ENCODE measurements around the gene PRKAG1. TPM values are rescaled to one million over a fixed set of nuclear protein-coding genes. Genes with fewer than 3 reads are reported as not detected.

Gene PRKAG1
- total and polyA plus RNA-seq, 10 of the 15 experiments (the other 5 are each of a cell fraction or from before 2014, with no cell fraction given): 44.5 to 91.6 (median 60.9) TPM

- TF ChIP-seq E2F8 (IDR thresholded peaks at IDR 0.05; ENCODE audit: low read depth, partially characterized antibody) (no peak), CBFB (IDR thresholded peaks at IDR 0.05; ENCODE audit: low read depth) (no peak), WRNIP1 (IDR thresholded peaks at IDR 0.05; ENCODE audit: borderline replicate concordance, low read depth, low read length) (no peak), TBL1XR1 (IDR thresholded peaks at IDR 0.05; ENCODE audit: low read depth, low read length) (no peak)
Observed at GRCh38 chr12:49041881-49042484, 23.4 kb upstream of the PRKAG1 start (continued).

GRCh38 chr12:49041036-49041880 is 22.7 kb upstream of the PRKAG1 start:
- 97% methylated on average over 18 of the region's 31 CpGs for WGBS (ENCODE audit: insufficient coverage, insufficient replicate concordance, low lambda C conversion rate, missing lambda C conversion rate)
- H3K27me3 ChIP-seq (replicated peaks in 1 of 2; ENCODE audit: control insufficient read depth in 2 of 2, insufficient read depth in 2 of 2, low read length in 1 of 2): no peaks in the 10 kb centered on the region
- in situ Hi-C loops (cut with MboI) (no loop called here), intact Hi-C loops (cut with micrococcal nuclease; ENCODE audit: unreplicated experiment) (no loop called here)
- no peaks in the 10 kb centered on the region for H4K20me1 ChIP-seq (ENCODE audit: control insufficient read depth, insufficient read depth)
- no peak overlapping the region for H2AFZ ChIP-seq (ENCODE audit: control insufficient read depth, low read depth, low read length)
- ChIA-PET POLR2A (no interaction called here), CTCF (interaction anchor here (1.2 kb wide), 1 partner anchor 53 kb away, joined by 3 read pairs; no protein-coding TSS in a partner anchor), SMC1A (ENCODE audit: uncharacterized antibody, unreplicated experiment) (no interaction called here), RAD21 (ENCODE audit: unreplicated experiment) (no interaction called here)
- H3K79me2 ChIP-seq (ENCODE audit: control insufficient read depth, insufficient read depth, low read length): no peaks in the 10 kb centered on the region
- H3K36me3 ChIP-seq (ENCODE audit: control insufficient read depth in 2 of 2, insufficient read depth in 2 of 2, low read length in 1 of 2): peaks cover 40 to 74% of the 10 kb centered on the region in 2 experiments
- H3K9me3 ChIP-seq (replicated peaks; ENCODE audit: control insufficient read depth, insufficient read depth, low read length): no peaks in the 10 kb centered on the region
- DNase-seq (ENCODE audit: low read depth, low spot score): no peak
- H3K27ac ChIP-seq (ENCODE audit: control insufficient read depth, insufficient read depth): no peak overlapping the region
- H3K4me1 ChIP-seq (ENCODE audit: control insufficient read depth, insufficient read depth, low read length): no peaks in the 10 kb centered on the region
- no peak overlapping the region for H3K4me3 ChIP-seq
- no peak for ATAC-seq
- H3K9ac ChIP-seq (ENCODE audit: control insufficient read depth, insufficient read depth, low read length): no peak overlapping the region
- BruUV-seq (replicated peaks): TSS peak; percentile 41
- FAIRE-seq: no peak
- no peak overlapping the region for H3K4me2 ChIP-seq (ENCODE audit: control insufficient read depth, insufficient read depth)
- TF ChIP-seq FOS (IDR thresholded peaks at IDR 0.05; ENCODE audit: borderline replicate concordance, extremely low read depth, insufficient read length): no peak
- TF ChIP-seq E2F4 (IDR thresholded peaks at IDR 0.05; ENCODE audit: low read depth, low read length): no peak
- TF ChIP-seq ZNF592 (IDR thresholded peaks at IDR 0.05): no peak
- no peak for TF ChIP-seq ZBTB4 (CRISPR knock-in tag; IDR thresholded peaks at IDR 0.05)

All from GM12878 (cell line).